ENCODE measurements around the gene SLC38A7. TPM values are rescaled to one million over a fixed set of nuclear protein-coding genes. Genes with fewer than 3 reads are reported as not detected.

Gene SLC38A7
- total and polyA plus RNA-seq, 7 donors: 4.3 to 12.6 (median 8.6) TPM

DNA sequence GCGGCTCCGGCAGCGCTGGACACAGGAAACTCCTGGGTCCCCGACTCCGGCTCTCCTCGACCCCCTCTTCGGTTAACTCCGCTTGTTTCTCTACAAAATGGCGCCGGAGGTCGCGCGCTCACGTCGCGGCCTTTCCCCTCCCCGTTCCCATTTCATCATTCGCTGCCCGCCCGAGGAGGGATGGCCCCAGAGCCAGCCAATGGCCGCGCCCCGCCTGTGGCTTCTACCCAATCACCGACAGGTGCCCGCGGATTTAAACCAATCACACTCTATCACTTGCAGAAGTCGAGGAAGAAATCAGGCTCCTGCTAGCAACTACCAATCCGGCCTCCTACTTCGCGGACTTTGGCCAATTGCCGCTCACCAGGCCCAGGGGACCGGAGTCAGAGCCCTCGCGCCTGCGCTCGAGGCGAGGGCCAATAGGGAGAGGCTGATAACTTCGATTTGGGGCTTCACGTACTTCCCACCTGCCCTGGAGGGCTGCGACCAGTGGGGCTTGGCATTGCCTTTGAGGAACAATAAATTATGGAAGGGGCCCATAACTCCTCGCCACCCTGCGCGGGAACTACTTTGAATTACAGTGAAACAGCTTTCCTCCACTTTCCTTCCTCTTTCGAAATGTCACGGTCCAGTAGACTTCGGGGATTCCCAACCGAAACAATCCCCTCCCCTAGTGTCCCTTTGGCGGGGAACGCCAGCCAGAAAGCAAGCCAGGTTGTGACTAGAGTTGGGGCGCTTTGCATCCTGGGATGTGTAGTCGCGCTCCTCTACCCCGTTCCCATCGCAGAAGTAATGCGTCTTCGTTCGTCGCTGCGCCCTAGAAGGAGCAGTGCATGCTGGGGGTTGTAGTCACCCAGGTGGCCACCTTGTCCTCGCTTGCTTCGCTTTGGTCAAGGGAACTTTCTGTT is 54.6 kb downstream of the SLC38A7 start, which contains the start of gene CNOT1:
Gene CNOT1, minus strand, starts transcription at position 94 of the 908 bp plus-strand sequence. CDS start 30,489 bp downstream, outside the sequence.
- peaks cover 24% of the 10 kb centered on the region for H3K4me1 ChIP-seq
- H3K36me3 ChIP-seq (ENCODE audit: insufficient read depth in 1 of 2, low read depth in 1 of 2): peaks cover 0 to 5% of the 10 kb centered on the region in 2 donors
- peak; percentile 98 to 99 for DNase-seq
- H3K9me3 ChIP-seq: no peaks in the 10 kb centered on the region
- peak within 1 kb of the TSS; percentile 96 for H3K4me3 ChIP-seq
- H3K27me3 ChIP-seq (ENCODE audit: insufficient read depth in 3 of 3, low read length in 2 of 3): no peaks in the 10 kb centered on the region
- TF ChIP-seq, protein P1, sequence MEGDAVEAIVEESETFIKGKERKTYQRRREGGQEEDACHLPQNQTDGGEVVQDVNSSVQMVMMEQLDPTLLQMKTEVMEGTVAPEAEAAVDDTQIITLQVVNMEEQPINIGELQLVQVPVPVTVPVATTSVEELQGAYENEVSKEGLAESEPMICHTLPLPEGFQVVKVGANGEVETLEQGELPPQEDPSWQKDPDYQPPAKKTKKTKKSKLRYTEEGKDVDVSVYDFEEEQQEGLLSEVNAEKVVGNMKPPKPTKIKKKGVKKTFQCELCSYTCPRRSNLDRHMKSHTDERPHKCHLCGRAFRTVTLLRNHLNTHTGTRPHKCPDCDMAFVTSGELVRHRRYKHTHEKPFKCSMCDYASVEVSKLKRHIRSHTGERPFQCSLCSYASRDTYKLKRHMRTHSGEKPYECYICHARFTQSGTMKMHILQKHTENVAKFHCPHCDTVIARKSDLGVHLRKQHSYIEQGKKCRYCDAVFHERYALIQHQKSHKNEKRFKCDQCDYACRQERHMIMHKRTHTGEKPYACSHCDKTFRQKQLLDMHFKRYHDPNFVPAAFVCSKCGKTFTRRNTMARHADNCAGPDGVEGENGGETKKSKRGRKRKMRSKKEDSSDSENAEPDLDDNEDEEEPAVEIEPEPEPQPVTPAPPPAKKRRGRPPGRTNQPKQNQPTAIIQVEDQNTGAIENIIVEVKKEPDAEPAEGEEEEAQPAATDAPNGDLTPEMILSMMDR (IDR thresholded peaks at IDR 0.05): no peak
- WGBS, 3 donors: 0% methylated on average over 61 of the region's 61 CpGs
- peak within 1 kb of the TSS; percentile 98 for H3K27ac ChIP-seq
- intact Hi-C loops (cut with DNase I): loop anchor here in 1 of 2 donors (5.0 kb wide), 1 partner anchor 113 kb away; the partner anchor contains the start of gene SETD6
- ATAC-seq: peak; percentile 91 to 96 (median 93)

DNA sequence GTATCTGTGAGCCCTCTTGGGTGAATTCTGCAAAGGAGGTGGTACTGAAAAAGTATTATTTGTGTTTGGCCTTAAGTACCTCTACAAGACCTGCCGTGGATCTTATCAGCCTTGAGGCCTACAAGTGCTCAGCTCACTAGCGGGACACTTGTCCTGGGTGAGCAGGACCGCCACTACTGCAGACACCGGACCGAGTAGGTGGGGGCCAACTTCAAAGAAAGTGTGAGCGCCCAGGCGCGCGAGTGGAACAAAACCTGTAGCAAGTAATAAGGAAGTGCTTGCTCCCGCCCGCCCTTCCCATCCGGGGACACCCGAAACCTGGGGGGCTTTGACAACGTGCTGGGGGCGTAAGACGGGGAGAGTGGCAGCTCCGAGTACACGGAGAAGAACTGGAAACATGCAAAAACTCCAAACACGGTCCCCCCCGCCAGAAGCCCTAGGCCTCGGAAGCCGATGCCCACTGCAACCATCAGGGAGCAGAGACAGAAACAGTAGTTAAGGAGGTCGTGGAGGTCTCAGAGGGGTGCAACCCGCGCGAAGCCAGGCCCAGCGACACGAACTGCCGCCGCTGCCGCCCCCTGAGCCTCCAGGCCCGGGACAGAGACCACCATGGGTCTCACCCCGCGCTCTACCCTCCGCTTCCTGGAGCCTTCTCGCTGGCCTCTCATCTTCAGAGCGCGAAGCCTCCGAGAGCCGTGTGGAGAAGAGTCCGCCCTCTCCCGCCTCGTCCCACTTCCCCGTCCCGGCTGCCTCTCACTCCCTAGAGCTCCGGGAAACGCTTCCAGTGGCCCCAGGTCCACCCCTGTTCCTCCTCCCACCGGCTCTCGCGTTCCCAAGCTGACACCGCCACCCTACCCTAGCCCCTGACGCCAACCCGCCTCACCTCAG is 55.5 kb downstream of the SLC38A7 start:
- TF ChIP-seq, protein P1 (IDR thresholded peaks at IDR 0.05): no peak
- intact Hi-C loops (cut with DNase I): loop anchor here in 1 of 2 donors (5.0 kb wide), 1 partner anchor 112 kb away; the partner anchor contains the start of gene SETD6
- H3K27ac ChIP-seq: peak overlapping the region; percentile 98
- WGBS, 3 donors: 0 to 1% (median 1%) methylated on average over 46 to 53 of the region's 53 CpGs
- peaks cover under 1 to 14% of the 10 kb centered on the region in 2 donors for H3K36me3 ChIP-seq (ENCODE audit: insufficient read depth in 1 of 2, low read depth in 1 of 2)
- no peaks in the 10 kb centered on the region for H3K9me3 ChIP-seq
- DNase-seq: peak; percentile 44 to 75
- peak overlapping the region; percentile 96 for H3K4me3 ChIP-seq
- no peaks in the 10 kb centered on the region for H3K27me3 ChIP-seq (ENCODE audit: insufficient read depth in 3 of 3, low read length in 2 of 3)
- peak; percentile 34 to 61 (median 38) for ATAC-seq
- peaks cover 24% of the 10 kb centered on the region for H3K4me1 ChIP-seq

DNA sequence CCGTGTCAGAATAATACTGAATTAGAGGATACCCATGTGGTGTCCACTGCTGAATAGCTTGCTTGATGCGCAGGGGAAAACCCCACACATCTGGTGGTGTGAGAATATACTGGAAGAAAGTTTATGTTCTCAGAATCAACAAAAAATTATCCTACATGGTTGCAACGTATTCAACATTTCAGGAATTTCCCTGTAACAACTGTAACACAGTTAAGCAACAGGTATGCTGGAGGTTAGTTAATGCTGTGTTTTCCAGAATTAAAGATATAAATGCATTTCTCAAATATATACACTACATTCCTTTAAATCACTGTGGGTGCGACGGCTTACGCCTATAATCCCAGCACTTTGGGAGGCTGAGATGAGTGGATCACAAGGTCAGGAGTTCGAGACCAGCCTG is 60.4 kb downstream of the SLC38A7 start:
- no peak for DNase-seq
- H3K27ac ChIP-seq: no peak overlapping the region
- peaks cover 3 to 48% of the 10 kb centered on the region in 2 donors for H3K36me3 ChIP-seq (ENCODE audit: insufficient read depth in 1 of 2, low read depth in 1 of 2)
- no peaks in the 10 kb centered on the region for H3K27me3 ChIP-seq (ENCODE audit: insufficient read depth in 3 of 3, low read length in 2 of 3)
- no peak for ATAC-seq
- WGBS, 3 donors: 84 to 91% (median 91%) methylated on average over 7 of the region's 7 CpGs
- no peak overlapping the region for H3K4me3 ChIP-seq
- intact Hi-C loops (cut with DNase I): no loop called here
- TF ChIP-seq, protein P1 (IDR thresholded peaks at IDR 0.05): no peak
- H3K4me1 ChIP-seq: peaks cover 24% of the 10 kb centered on the region
- no peaks in the 10 kb centered on the region for H3K9me3 ChIP-seq

DNA sequence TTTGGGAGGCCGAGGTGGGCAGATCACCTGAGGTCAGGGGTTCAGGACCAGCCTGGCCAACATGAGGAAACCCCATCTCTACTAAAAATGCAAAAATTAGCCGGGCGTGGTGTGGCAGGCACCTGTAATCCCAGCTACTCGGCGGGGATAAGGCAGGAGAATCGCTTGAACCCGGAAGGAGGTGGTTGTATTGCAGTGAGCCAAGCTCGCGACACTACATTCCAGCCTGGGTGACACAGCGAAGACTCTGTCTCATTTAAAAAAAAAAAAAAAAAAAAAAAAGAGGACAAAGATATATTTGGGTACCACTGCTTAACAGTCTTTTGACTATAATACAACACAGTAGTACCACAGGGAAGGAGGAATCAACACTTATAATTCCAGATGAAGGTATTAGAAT is 64.2 kb downstream of the SLC38A7 start:
- Histone ChIP-seq H3K4me3 (no peak overlapping the region), H3K27ac (no peak overlapping the region), H3K27me3 (ENCODE audit: insufficient read depth in 3 of 3, low read length in 2 of 3) (no peaks in the 10 kb centered on the region), H3K36me3 (ENCODE audit: insufficient read depth in 1 of 2, low read depth in 1 of 2) (peaks cover 3 to 74% of the 10 kb centered on the region in 2 donors), H3K9me3 (no peaks in the 10 kb centered on the region), H3K4me1 (peaks cover 4% of the 10 kb centered on the region)
- DNase-seq (no peak), ATAC-seq (peak in 3 of 4 donors; percentile 11 to 44 (median 17))
- TF ChIP-seq, protein P1 (IDR thresholded peaks at IDR 0.05): no peak
- intact Hi-C loops (cut with DNase I): no loop called here
- WGBS, 3 donors: 86 to 94% (median 89%) methylated on average over 10 of the region's 10 CpGs
